GM12891 (cell line): ENCODE measurements around the gene DDX25. TPM values are rescaled to one million over a fixed set of nuclear protein-coding genes. Genes with fewer than 3 reads are reported as not detected.
"Not testable (repeated sequence)": the region's sequence is repeated elsewhere in the genome, so short reads cannot be mapped to it uniquely, and the experiment has no call there.

ENCODE experiments used
- DNase-seq: peaks from one replicate; pipeline ENCODE4 v3.0.0; 2011; ENCODE audit warnings: low spot score; ENCODE audit not compliant: insufficient read length
- FAIRE-seq: peaks from 2 replicates; lab custom pipeline; 2011; peaks lifted over from hg19 to GRCh38; lab: Jason Lieb, UNC
- PAX5 ChIP-seq: IDR thresholded peaks from 2 replicates; pipeline ENCODE4 v1.6.1; 2011; ENCODE audit warnings: low read length, moderate library complexity, mild to moderate bottlenecking; ENCODE audit not compliant: insufficient read depth, severe bottlenecking
- POLR2A ChIP-seq: IDR thresholded peaks from 2 replicates; pipeline ENCODE4 v1.6.1; 2011; ENCODE audit warnings: low read depth, low read length, control low read depth
- POLR2AphosphoS5 ChIP-seq: IDR thresholded peaks from 2 replicates; pipeline ENCODE4 v1.6.1; 2011; ENCODE audit warnings: low read depth, low read length, control low read depth
- POU2F2 ChIP-seq: IDR thresholded peaks from 2 replicates; pipeline ENCODE4 v1.6.1; 2011; ENCODE audit warnings: low read depth, mild to moderate bottlenecking, control low read depth, low read length, moderate library complexity
- SPI1 ChIP-seq: IDR thresholded peaks from 2 replicates; pipeline ENCODE4 v1.6.1; 2011; ENCODE audit warnings: low read depth, low read length, control low read depth
- TAF1 ChIP-seq: IDR thresholded peaks from 2 replicates; pipeline ENCODE4 v1.6.1; 2011; ENCODE audit warnings: low read depth, low read length, control low read depth
- polyA plus RNA-seq: library from polyadenylated mRNA; unstranded; fragments of >200 nt; gene quantifications from one replicate; pipeline ENCODE4 v1.2.1, GENCODE V29; 2012; ENCODE audit warnings: low read depth, missing spikeins, inconsistent platforms; ENCODE audit not compliant: missing spikeins

DDX25 gene
- not detected for polyA plus RNA-seq

GRCh38 chr11:125903711-125904659, at the start of gene DDX25:
DDX25 (plus strand) TSS chr11:125904508; CDS start chr11:125904518, 10 bp downstream.
- DNase-seq (no peak), FAIRE-seq (peak; percentile 56)
- TF ChIP-seq PAX5 (no peak), POLR2AphosphoS5 (no peak), POLR2A (no peak), TAF1 (no peak), POU2F2 (no peak), SPI1 (no peak)

GRCh38 chr11:125857670-125858069, 46.6 kb upstream of the DDX25 start:
- not testable (repeated sequence) for DNase-seq, FAIRE-seq

GRCh38 chr11:125862786-125863185, 41.5 kb upstream of the DDX25 start:
- DNase-seq, FAIRE-seq: not testable (repeated sequence)

- FAIRE-seq, result not testable (repeated sequence)
Observed at GRCh38 chr11:125865354-125865753, 39.0 kb upstream of the DDX25 start.

GRCh38 chr11:125869521-125869920, 34.8 kb upstream of the DDX25 start:
- TF ChIP-seq POLR2AphosphoS5 (no peak), POLR2A (no peak), POU2F2 (no peak), PAX5 (no peak), TAF1 (no peak), SPI1 (no peak)
- DNase-seq (no peak), FAIRE-seq (no peak)

More at GRCh38 chr11:125865354-125865753, 39.0 kb upstream of the DDX25 start:
- DNase-seq, result not testable (repeated sequence)

- DNase-seq, result no peak
- no peak for FAIRE-seq
- TF ChIP-seq SPI1, result no peak
- TF ChIP-seq POLR2AphosphoS5, result no peak
- no peak for TF ChIP-seq PAX5
- TF ChIP-seq TAF1, result no peak
- no peak for TF ChIP-seq POLR2A
- no peak for TF ChIP-seq POU2F2
Observed at GRCh38 chr11:125871391-125872137, 32.7 kb upstream of the DDX25 start.

DNA sequence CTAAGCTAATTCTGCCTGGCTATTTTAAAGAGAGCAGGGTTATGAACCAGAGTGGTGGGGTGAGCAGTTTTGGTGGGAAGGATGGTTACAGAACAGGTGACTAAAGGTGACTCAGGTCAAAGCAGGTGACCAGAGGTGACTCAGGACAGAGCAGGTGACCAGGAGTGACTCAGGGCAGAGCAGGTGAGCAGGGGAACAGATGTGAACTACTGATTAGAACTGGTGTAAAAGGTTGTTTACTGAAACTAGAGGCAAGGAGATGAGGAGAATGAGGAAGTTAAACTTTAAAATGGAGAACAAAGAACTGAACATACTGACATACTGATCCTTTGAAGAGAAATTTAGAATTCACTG, 32.2 kb upstream of the DDX25 start:
- TF ChIP-seq SPI1 (no peak), POU2F2 (no peak), POLR2A (no peak), PAX5 (no peak)
- FAIRE-seq (no peak), DNase-seq (no peak)

DNA sequence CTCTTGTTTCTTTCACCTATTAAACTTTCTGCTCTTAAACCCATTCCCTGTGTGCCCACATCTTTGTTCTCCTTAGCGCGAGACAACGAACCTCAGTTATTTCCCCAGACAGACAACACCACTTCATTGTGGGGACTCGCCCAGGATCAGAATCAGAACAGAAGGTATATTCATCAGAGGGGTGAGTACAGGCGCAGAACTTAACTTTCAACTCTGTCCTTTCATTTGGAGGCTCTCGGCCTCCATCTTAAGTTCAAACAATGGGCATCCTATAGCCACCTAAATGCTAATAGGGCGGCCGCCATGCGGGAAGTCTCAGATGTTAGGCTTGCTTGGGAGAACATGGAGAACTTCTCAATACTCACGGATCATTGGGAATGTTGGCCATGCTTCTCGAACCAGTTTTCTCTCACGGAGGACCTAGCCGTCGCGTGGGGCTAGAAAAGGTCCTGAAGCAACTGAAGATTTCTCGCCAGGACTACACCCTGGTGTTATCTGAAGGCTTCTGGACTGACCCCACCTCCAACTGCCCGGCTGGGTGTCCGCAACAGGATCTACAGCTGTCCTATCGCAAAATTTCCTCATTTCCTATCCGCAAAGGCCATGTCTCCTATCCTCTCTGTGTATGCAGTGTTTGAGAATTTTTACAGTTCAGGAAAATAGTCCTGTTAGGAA, 30.3 kb upstream of the DDX25 start:
- DNase-seq (no peak), FAIRE-seq (no peak)
- TF ChIP-seq POLR2AphosphoS5 (no peak), SPI1 (no peak), PAX5 (no peak), POLR2A (no peak), TAF1 (no peak), POU2F2 (no peak)

DNA sequence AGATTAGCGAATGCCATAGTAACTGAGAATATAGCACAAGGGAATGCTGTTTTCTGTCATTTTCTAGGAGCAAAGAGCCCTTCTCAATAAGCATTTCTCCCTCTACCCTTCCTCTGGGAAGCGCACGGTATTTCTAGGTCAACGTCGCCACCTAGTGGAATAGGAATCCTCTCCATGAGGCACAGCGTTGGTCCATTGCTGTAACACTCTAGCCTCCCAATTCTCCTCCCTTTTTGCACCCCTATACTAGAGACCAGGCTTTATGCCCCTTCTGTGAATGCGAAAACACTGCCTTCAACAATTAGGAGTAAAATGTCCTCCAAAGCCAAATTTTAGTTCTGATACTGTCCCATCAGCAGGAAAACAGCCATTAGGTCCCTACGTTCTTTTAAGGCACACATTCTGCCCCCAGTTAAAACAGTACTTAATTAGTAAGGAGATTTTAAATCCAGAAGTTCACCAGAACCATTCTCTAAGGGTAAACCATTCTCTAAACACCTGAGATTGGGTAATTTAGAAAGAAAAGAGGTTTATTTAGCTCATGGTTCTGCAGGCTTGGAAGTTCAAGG, 29.7 kb upstream of the DDX25 start:
- TF ChIP-seq TAF1 (no peak), POU2F2 (no peak), POLR2AphosphoS5 (no peak)
- FAIRE-seq (peak; percentile 98), DNase-seq (peak; percentile 11)
